Neutrophil (primary cell): ENCODE measurements around the gene CTNS.

Source experiments
- H3K27ac ChIP-seq: fragments of 200-600 bp; sonication (generic); 2 replicates; pipeline ENCODE4 v1.5.1; 2016; ENCODE audit warnings: mild to moderate bottlenecking, moderate library complexity
- H3K27me3 ChIP-seq: fragments of 200-600 bp; sonication (generic); 2 replicates; pipeline ENCODE4 v1.6.0; 2016; ENCODE audit warnings: mild to moderate bottlenecking
- H3K36me3 ChIP-seq: fragments of 200-600 bp; sonication (generic); 2 replicates; pipeline ENCODE4 v1.5.1; 2017
- H3K4me1 ChIP-seq, 2 experiments: fragments of 200-600 bp in 1 of 2; sonication (generic) in 1 of 2; 1 replicate in 1 of 2; 2 replicates in 1 of 2; pipeline versions ENCODE4 v1.5.1 to v1.6.1; 2013 to 2016; ENCODE audit warnings: low read depth in 1 of 2, low read length in 1 of 2, mild to moderate bottlenecking in 1 of 2, moderate library complexity in 1 of 2; ENCODE audit not compliant: control insufficient read depth in 1 of 2, insufficient read depth in 1 of 2
- H3K4me3 ChIP-seq, 2 experiments: fragments of 200-600 bp in 1 of 2; sonication (generic) in 1 of 2; 1 replicate in 1 of 2; 2 replicates in 1 of 2; pipeline ENCODE4 v1.5.1; 2013 to 2016; ENCODE audit warnings: low read depth in 1 of 2, low read length in 1 of 2, mild to moderate bottlenecking in 1 of 2, moderate library complexity in 1 of 2
- H3K9me3 ChIP-seq: fragments of 200-600 bp; sonication (generic); 2 replicates; pipeline ENCODE4 v1.5.1; 2016
- CTCF ChIP-seq: fragments of 200-600 bp; sonication (generic); IDR thresholded peaks from 2 replicates; pipeline ENCODE4 v1.5.1; 2016; ENCODE audit warnings: antibody characterized with exemption

The CTNS gene

GRCh38 chr17:3600529-3601205 lies 35.9 kb upstream of the CTNS start:
- no peaks in the 10 kb centered on the region for H3K4me1 ChIP-seq
- no peak for TF ChIP-seq CTCF
- H3K36me3 ChIP-seq: peaks cover 12% of the 10 kb centered on the region
- H3K27me3 ChIP-seq: no peaks in the 10 kb centered on the region
- H3K9me3 ChIP-seq: no peaks in the 10 kb centered on the region
- no peak overlapping the region for H3K4me3 ChIP-seq
- H3K27ac ChIP-seq: no peak overlapping the region

- no peak for TF ChIP-seq CTCF
- Histone ChIP-seq H3K36me3 (peaks cover 16% of the 10 kb centered on the region), H3K4me1 (no peaks in the 10 kb centered on the region), H3K27me3 (no peaks in the 10 kb centered on the region), H3K9me3 (no peaks in the 10 kb centered on the region), H3K4me3 (no peak overlapping the region), H3K27ac (no peak overlapping the region)
Observed at GRCh38 chr17:3602499-3602898, 34.1 kb upstream of the CTNS start.

- Histone ChIP-seq H3K36me3 (peaks cover 17% of the 10 kb centered on the region), H3K4me3 (no peak overlapping the region), H3K27me3 (no peaks in the 10 kb centered on the region), H3K9me3 (no peaks in the 10 kb centered on the region), H3K4me1 (no peaks in the 10 kb centered on the region), H3K27ac (no peak overlapping the region)
- no peak for TF ChIP-seq CTCF
Observed at GRCh38 chr17:3603119-3603869, 33.3 kb upstream of the CTNS start.

GRCh38 chr17:3603870-3604259 lies 32.7 kb upstream of the CTNS start:
- no peaks in the 10 kb centered on the region for H3K27me3 ChIP-seq
- H3K27ac ChIP-seq: no peak overlapping the region
- H3K4me1 ChIP-seq: no peaks in the 10 kb centered on the region

GRCh38 chr17:3609689-3610088 lies 26.9 kb upstream of the CTNS start:
- H3K9me3 ChIP-seq: no peaks in the 10 kb centered on the region
- no peak for TF ChIP-seq CTCF
- no peak overlapping the region for H3K4me3 ChIP-seq
- H3K36me3 ChIP-seq: peaks cover 64% of the 10 kb centered on the region
- no peak overlapping the region for H3K27ac ChIP-seq
- no peaks in the 10 kb centered on the region for H3K27me3 ChIP-seq
- no peaks in the 10 kb centered on the region for H3K4me1 ChIP-seq

More at GRCh38 chr17:3603870-3604259, 32.7 kb upstream of the CTNS start:
- no peak overlapping the region for H3K4me3 ChIP-seq
- peaks cover 23% of the 10 kb centered on the region for H3K36me3 ChIP-seq
- H3K9me3 ChIP-seq: no peaks in the 10 kb centered on the region
- no peak for TF ChIP-seq CTCF
